HG03025 (cell line): ENCODE data around the gene ROCK2.

Source experiments
- ATAC-seq: cut with Tn5 transposase; IDR thresholded peaks from one replicate; pipeline ENCODE4 v1.9.1; 2021; ENCODE audit warnings: mild to moderate bottlenecking, moderate library complexity; ENCODE audit not compliant: unreplicated experiment, low FRiP score

Gene ROCK2

DNA sequence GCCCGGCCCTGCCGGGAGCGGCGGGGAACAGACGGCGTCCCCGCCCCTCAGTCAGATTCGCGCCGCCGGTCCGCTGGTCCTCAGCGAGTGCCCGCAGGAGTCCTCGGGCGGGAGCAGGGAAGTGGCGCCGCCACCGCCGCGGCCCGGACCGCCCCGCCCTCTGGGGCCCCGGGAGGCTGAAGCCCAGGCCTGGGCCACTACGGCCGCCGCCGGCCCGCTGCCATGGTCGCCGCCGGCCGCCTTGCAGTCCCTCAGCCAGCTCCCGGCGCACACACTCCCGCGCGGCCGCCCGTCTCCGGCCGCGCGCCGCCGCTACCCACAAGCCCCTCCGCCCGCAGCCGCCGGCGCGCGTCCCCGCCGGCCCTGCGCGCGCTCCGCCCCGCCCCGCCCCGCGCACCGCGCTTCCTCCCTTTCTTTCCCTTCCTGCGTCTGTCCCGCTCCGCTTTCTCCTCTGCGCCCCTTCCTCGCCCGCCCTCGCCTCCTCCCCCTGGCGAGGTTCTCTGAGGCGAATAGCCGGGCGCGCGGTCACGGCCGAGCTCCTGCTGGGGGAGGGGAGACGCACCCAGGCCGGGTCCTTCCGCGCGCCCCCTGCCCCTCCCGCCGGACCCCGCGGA, at the start of gene ROCK2:
Gene ROCK2 (minus strand): TSS at position 295 of the 614 bp plus-strand sequence. CDS start 500 bp downstream, outside the sequence.
- ATAC-seq, result peak; percentile 59

DNA sequence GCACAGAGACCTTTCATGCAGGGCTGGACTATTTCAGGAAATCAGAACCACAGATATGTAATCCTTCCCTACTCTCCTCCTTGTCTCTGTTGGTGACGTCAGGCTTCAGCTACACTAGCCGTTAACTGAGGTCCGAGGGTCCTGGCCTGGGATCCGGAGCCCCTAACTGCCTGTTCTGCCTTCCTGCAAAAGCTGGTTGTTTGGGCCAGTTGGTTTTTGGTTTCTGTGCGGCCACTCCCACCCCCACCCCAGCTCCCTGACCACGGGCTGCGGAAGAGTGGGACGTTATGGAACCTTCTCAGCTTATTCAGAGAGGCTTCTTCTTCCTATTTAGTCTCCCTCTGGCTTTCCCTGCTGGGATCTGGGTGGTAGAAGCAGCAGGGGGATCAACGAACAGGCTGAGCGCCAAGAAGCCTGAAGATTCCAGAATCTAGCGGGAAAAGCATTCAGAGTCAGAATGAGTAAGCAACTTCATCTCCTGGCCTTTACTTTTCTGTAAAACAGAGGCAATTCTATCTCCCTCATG, 49.3 kb upstream of the ROCK2 start:
- ATAC-seq, result no peak

DNA sequence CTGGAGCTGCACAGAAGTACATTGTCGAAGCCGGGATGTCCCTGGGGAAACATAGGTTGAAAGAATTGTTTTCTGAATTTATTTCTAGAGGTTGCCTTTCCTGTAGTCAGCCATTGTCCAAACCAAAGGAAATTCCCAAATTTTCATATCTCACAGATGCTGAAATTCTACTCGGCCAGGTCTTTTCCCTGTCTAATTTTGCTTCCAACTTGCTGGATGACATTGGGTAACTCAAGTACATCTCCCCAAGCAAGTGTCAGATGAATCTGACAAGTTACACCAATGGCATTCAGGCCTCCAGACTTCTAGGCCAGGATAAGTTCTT, 47.5 kb upstream of the ROCK2 start:
- no peak for ATAC-seq

DNA sequence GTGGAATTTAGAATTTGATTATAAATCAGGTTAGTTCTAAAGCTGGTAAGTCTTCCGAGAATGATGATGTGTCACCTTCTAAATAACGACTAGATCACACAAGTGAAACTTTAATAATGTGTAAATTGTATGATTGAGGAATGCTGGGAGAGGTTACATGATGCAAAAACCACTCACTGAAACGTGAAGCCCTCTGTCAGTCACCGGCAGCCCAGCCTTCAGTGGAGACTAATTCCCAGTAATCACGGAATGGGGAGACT, 45.9 kb upstream of the ROCK2 start:
- ATAC-seq, result no peak

DNA sequence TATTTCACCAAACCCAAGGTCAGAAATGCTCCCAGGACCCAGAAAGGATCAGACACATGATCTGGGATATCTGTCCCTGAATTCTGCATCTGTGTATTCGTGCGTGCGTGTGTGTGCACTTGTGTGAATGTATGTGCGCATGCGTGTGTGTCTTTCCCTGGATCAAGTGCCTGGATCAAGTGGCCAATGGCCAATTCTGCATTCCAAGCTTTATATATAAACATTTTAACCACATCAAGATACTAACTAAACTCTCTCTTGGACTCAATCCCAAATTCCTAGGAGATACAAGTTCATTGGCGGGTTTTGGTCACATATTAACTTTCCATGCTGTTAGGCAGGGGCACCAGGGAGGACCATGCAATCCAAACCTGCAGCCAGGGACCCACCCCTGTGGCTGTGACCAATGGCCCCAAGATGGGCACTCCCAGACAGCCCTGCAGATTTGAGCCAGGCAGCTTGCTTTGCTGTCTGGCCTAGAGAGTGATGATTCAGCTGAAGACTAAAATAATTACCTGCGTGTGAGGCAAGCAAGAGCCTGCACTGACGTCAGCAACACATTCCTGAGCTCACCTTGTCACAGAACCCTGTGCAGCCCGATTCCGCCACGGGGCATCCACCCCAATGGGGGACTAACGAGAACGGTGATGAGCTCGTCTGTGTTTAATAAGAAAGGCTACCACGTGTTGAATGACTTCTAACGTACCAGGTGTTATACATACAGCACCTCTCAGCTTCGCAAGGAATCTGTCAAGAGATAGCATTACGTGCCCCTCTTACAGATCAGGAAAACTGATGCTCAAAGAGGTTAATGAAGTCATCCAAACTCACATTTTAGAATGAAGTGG, 45.3 kb upstream of the ROCK2 start:
- ATAC-seq, result no peak

DNA sequence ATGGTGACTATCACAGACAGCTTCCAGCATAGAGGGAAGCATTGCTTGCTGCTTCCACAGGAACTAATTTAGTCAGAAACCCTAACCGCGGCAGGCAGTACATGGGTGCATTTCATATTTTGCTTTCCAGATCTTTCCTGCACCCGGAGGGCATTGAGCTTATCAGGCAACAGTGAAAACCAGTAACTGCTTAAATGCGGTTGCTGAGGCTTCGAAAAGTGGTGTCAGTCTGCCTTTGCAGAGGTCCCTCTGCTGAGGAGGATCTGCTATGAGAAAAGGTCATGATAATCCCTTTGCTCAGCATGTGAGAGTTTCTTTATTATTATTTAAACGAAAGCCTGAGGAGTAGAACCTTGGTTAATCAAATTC, 44.6 kb upstream of the ROCK2 start:
- no peak for ATAC-seq

DNA sequence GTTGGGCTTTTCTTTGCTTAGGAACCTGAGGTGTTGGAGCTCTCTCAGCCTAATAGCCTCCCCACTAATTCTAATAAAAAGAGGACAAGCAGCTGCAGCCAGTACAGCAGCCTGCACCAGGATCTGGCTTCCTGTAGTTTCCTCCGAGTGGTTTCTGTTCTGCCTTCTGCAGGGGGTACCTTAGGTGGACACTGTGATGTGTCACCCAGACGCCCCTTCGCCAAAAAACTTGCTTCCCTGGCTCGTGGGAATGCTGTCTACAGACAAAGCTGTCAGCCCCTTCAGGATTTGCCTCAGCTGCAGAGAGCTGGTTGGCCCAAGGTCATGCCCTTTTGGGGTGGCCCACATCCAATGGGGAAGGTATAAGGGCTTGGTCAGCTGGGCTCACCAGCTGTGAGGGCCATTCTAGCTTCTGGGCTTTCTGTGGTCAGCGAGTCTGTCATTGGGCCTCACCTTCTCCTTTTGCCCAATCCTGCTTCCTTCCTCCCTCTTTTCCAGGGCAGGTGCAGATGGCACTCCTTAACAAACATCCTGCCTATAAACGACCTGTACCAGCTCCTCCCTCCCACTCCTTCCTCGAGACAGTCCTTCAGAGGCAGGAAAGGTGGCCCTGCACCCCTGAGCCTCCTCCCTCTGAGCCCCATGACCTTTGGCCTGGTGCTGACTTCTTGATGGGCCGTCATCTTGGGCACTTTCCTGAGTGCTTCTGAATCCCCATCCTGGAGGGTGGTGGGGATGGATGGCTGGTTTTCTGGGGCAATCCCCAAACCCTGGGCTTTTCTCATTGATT, 44.0 kb upstream of the ROCK2 start:
- ATAC-seq, result no peak

DNA sequence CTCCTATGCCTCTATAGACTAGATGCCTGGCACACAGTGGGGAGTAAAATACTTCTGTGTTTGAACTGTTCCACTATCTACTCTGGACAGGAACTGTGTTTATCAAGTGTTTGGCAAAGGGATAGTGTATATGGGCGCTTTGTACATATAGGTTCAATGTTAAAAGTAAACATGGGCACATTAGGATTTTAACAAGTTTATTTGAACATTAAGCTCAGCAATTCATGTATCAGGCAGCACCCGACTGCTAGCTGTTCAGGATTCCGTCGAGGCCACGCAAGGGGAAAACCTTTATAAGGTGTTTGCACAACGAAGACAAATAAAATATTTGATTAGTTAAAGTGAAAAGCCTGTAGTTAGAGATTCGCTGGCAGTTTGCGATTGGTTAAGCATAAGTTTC, 43.4 kb upstream of the ROCK2 start:
- no peak for ATAC-seq

DNA sequence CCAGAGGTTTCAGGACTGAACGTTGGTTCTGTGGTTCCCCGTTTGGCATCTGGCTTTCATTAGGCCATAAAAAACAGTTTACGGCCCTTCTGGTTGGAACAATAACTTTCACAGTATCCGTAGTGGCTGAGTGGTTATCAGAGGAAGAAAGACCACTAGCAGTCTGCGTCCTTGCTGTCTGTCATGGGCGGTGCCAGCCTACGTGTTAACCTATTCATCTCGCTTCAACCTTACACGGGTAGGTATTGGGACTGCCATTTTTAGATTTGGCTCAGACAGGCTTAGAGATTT, 42.6 kb upstream of the ROCK2 start:
- ATAC-seq, result no peak

DNA sequence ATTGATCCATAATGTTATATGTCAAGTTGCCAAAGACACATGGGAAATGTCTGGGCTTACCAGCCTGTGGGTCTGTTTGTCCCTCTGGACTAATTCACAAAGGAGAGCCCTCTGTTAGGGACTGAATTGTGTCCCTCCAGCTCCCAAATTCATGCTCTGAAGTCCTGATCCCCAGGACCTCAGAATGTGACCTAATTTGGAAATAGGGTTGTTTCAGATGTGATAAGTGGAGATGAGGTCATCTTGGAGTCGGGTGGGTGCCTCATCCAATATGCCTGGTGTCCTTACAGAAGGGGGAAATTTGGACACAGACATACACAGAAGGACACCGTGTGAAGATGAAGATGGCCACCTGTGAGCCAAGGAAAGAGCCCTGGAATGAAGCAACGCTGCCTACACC, 41.4 kb upstream of the ROCK2 start:
- ATAC-seq, result no peak

DNA sequence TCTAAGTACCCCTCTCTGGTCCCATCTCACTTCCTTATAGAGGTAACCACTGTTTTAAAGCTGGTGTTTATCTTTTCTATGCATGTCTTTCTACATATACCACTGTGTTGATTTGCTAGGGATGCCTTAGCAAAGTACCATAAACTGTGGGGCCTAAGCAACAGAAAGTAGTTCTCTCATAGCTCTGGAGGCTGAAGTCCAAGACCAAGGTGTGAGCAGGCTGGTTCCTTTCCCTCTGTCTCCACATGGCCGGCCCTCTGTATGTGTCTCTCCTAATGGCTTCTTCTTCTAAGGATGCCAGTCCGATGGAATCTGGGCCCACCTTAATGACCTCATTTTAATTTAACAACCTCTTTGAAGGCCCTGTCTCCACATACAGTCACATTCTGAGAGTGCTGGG, 40.8 kb upstream of the ROCK2 start:
- no peak for ATAC-seq

DNA sequence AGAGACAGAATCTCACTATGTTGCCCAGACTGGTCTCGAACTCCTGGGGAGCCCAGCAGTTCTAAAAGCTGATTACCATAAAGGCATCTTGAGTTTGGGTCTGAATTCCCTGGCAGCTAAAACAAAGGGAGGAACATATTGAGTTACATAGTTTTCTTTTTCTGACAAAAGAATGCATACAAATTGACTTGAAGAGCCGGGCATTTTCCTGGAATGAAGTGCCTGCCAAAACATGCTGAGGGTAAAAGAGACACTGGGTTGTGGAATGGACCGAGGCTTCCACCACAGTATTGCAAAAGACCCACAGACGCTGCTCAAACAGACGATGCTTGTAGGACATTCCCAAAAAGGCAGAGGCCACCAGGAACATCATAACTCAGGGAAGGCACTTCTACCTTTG, 35.1 kb upstream of the ROCK2 start:
- ATAC-seq, result no peak

DNA sequence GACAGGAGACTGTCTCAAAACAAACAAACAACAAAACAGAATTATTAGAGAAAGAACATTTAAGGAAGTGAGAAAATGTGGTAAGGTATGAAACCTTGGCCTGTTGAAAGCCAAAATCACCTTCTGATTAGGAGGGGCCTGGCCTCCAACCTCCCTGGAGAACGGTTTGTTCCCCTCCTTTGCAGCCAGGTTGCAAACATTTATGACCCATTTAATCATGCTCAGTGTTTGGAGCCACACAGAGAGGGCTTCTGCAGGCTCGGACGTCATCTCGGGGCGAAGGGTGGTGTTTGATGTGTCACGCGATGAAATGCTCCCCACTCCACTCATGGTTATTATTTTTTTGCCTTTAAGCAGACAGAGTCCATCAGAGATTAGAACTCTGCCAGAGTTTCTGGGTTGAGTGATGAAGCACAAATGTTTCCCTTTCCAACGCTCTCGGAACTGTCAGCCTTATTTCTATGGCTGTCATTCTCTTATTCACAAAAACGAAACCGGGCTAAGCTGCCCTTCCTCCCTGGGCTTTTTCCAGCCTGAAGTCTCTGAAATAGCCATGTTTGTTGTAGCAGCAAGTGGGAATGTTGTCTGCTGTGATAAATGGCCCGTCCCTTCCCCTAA, 33.6 kb upstream of the ROCK2 start:
- ATAC-seq, result peak; percentile 70

DNA sequence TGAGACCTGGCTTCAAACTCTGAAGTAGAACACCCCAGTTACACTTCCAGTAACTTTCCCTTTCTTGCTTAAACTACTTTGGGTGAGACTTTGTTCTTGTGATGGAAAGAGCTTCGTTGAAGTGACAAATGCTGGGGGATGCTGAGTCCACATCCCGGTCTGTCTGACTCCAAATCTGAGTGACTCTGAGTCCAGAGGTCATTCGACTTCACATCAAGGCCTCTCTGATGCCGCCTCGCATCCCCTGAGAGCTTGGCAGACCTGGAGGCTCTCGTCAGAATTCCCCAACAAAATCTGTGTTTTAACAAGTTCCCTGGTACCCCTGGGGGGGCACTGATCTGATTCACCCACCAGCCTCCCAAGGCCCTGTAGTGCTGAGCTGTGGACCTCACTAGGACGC, 31.6 kb upstream of the ROCK2 start:
- no peak for ATAC-seq

DNA sequence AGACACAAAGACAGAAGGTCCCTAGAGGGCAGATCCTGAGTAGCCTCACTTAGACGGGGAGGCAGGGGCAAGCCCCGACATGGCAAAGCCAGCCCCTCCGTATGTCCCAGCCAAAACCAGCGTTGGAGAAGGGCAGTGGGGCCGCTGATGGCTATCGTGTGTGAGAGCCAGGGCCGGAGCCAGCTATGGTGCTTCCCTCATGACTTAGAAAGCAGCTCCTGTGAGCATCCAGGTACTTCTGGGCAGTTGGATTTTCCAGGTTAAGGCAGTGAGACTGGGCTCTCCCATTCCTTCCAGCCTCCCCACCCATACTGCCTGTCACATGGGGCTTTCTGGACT, 31.2 kb upstream of the ROCK2 start:
- no peak for ATAC-seq

DNA sequence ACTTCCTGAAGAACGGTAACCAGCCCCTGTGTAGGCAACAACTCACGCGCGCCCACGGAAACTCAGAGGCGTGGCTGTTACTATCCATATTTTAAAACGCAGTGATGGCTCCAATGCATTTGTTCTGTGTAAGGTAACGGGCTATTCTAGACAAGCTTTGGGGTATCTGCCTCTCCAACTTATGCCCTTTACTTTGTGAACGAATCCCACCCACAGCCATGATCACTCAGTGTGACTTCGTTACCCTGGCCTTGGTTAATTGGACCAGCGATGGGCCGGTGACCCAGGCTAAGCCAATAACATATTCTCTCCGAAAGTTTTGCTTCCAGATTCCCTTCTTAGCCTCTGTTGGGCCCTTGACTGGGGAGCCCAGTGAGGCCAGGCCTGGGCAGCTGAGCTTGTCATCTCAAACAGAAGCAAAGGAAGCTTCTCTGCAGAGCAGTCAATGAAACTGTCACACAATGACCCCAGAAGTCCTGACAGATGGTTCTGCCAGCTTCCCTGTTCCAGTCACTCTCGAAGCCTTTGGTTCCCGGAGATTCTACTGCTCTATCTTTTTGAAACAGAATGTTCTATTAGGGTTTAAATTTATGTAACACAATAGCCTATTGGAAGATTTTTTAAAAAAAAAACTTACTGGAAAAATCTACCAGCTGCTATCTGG, 30.7 kb upstream of the ROCK2 start:
- no peak for ATAC-seq

DNA sequence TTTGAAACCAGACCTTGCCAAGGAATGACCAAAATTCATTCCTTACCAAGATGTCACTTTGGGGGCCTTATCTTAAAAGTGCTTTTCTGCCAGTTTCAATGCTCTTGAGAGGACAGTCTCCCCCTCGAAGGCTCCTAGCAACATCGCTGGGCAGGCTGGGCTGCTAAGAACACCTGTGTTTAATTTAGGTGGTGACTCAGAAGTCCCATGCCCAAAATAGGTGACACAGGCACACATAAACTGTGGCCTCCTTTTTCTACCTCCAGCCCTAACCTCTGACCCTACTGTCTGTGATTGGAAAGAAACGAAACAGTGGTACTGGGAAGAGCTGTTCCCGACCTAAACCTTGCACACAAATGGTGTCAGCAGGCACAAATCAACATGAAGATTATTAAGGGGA, 28.7 kb upstream of the ROCK2 start:
- no peak for ATAC-seq

DNA sequence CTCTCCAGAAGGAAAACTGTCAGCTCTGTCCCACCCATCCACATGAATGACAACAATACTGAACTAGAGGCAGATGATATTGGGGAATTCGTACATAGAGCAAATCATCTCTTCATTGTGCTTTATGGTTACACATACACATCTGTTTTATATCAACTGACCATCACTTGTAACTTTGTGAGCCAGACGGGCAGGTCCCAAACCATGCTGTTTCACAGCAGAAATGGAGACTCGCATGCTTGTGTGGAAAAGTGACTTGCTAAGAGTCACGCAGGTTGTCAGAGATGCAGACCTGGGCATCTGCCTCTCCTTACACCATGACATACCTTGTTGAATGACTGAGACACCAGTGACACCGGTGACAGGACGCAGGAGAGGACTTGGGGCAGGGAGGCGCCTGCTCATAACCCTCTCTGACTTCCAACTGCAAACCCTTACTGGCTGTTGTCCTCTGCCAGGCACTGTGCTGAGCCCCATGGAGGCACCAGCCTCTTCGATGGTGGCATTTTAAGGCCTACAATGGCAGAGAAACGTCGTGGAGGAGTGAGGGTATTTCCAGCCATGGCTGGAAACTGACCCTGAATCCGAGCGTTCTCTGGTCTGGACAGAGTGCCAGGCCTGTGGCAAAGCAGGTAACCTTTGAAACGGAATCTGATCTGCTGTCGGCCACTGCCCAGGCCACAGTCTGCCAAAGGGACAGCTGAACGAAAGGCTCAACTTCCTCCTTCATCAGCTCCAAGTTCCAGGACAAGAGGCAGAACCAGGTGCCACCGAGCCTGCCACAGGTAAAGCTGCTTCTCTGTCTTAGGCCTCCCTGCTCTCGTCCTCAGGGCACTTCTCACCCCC, 26.9 kb upstream of the ROCK2 start:
- ATAC-seq, result no peak

DNA sequence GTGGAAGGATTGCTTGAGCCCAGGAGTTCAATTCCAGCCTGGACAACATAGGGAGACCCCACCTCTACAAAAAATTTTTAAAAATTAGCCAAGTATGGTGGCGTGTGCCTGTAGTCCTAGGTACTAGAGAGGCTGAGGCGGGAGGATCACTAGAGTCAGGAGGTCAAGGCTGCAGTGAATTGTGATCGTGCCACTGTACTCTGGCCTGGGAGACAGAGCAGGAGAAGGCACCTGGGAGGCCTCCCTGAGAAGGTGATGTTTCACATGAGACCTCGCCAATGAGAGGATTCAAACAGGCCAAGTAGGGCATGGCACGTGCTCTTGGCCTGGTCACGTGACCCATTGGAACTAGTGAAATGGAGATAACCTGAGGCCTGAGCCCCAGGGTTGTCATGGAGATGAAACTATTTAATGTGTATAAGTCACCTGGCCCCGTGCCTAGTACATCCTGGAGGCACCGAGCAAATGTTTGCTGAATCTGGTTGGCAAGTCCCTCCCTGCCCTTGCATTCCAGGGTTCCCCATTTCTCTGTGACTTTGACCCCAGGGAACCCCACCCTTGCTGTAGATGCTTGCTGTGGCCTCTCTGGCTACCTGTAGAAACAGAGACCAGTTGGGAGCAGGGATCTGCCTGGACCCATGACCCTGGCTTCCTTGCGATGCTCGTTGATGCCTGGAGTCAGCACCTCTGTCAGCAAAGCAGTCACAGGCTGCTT, 26.1 kb upstream of the ROCK2 start:
- no peak for ATAC-seq
